GM12875 (cell line): Measurements from ENCODE around the gene PAN3.
A peak's percentile ranks its signal among the peaks of the same experiment; 100 is the strongest.
"Not testable (repeated sequence)": the region's sequence is repeated elsewhere in the genome, so short reads cannot be mapped to it uniquely, and the experiment has no call there.

Experiments used
- H3K4me3 ChIP-seq: one replicate; pipeline ENCODE4 v1.5.1; 2011; ENCODE audit warnings: low read depth, low read length, control low read depth
- CTCF ChIP-seq: IDR thresholded peaks from 2 replicates; pipeline ENCODE4 v1.5.1; 2011; ENCODE audit warnings: low read depth, mild to moderate bottlenecking, control low read depth, inconsistent platforms, low read length, moderate library complexity, borderline replicate concordance; ENCODE audit not compliant: insufficient read depth

PAN3 gene

GRCh38 chr13:28137596-28137995, 749 bp upstream of the PAN3 start:
- H3K4me3 ChIP-seq: peak overlapping the region; percentile 78
- no peak for TF ChIP-seq CTCF

- peak overlapping the region; percentile 78 for H3K4me3 ChIP-seq
- TF ChIP-seq CTCF: no peak
These were observed 568 bp downstream of the PAN3 start for GRCh38 chr13:28138756-28139470.

GRCh38 chr13:28140433-28141125, 2.2 kb downstream of the PAN3 start:
- no peak for TF ChIP-seq CTCF
- peak overlapping the region; percentile 78 for H3K4me3 ChIP-seq

GRCh38 chr13:28141542-28141941, 3.2 kb downstream of the PAN3 start:
- H3K4me3 ChIP-seq: not testable (repeated sequence)

GRCh38 chr13:28145049-28145448, 6.7 kb downstream of the PAN3 start:
- no peak overlapping the region for H3K4me3 ChIP-seq
- TF ChIP-seq CTCF: no peak

GRCh38 chr13:28147495-28147894, 9.2 kb downstream of the PAN3 start:
- no peak overlapping the region for H3K4me3 ChIP-seq
- no peak for TF ChIP-seq CTCF

GRCh38 chr13:28159057-28159456, 20.7 kb downstream of the PAN3 start:
- no peak overlapping the region for H3K4me3 ChIP-seq
- no peak for TF ChIP-seq CTCF
